ENCODE measurements around the gene HOXD10.

HOXD10 gene

GRCh38 chr2:176112375-176113302 is 3.9 kb upstream of the HOXD10 start:
- no peak for TF ChIP-seq CTCF (IDR thresholded peaks at IDR 0.05; ENCODE audit: control insufficient read depth, insufficient read depth, low read depth, low read length, missing control alignments)
- no peak for DNase-seq (ENCODE audit: low read depth)
- no peak overlapping the region for H3K4me3 ChIP-seq (ENCODE audit: control insufficient read depth, low read depth, low read length)

- no peak for TF ChIP-seq CTCF (IDR thresholded peaks at IDR 0.05; ENCODE audit: control insufficient read depth, insufficient read depth, low read depth, low read length, missing control alignments)
- H3K4me3 ChIP-seq (ENCODE audit: control insufficient read depth, low read depth, low read length), result no peak overlapping the region
- DNase-seq (ENCODE audit: low read depth), result no peak
Measured at GRCh38 chr2:176114120-176114929, 2.3 kb upstream of the HOXD10 start.

- no peak overlapping the region for H3K4me3 ChIP-seq (ENCODE audit: control insufficient read depth, low read depth, low read length)
- TF ChIP-seq CTCF (IDR thresholded peaks at IDR 0.05; ENCODE audit: control insufficient read depth, insufficient read depth, low read depth, low read length, missing control alignments), result no peak
- no peak for DNase-seq (ENCODE audit: low read depth)
Measured at GRCh38 chr2:176114930-176115625, 1.5 kb upstream of the HOXD10 start.

- H3K4me3 ChIP-seq (ENCODE audit: control insufficient read depth, low read depth, low read length), result no peak overlapping the region
- TF ChIP-seq CTCF (IDR thresholded peaks at IDR 0.05; ENCODE audit: control insufficient read depth, insufficient read depth, low read depth, low read length, missing control alignments), result no peak
Measured at GRCh38 chr2:176117162-176117822, 714 bp downstream of the HOXD10 start.

GRCh38 chr2:176117823-176118371 is 1.3 kb downstream of the HOXD10 start:
- DNase-seq (ENCODE audit: low read depth), result no peak
- TF ChIP-seq CTCF (IDR thresholded peaks at IDR 0.05; ENCODE audit: control insufficient read depth, insufficient read depth, low read depth, low read length, missing control alignments), result no peak

More at GRCh38 chr2:176117162-176117822, 714 bp downstream of the HOXD10 start:
- no peak for DNase-seq (ENCODE audit: low read depth)

More at GRCh38 chr2:176117823-176118371, 1.3 kb downstream of the HOXD10 start:
- no peak overlapping the region for H3K4me3 ChIP-seq (ENCODE audit: control insufficient read depth, low read depth, low read length)
